ENCODE data around the gene NPFFR2.

DNA sequence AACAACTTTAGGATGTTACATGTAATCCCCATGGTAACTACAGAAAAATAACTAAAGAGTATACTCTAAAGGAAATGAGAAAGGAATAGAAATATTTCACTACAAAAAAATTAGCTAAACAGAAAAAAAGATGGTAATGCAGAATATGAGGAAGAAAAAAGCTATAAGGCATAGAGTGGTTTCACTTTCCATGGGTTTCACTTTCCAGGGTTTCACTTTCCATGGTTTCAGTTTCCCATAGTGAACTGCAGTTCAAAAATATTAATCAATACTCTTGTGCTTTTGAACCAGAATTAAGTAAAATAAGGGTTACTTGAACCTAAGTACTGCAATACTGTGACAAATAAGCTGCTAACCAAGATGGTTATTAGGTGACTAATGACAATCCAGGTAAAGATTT is 42.0 kb downstream of the NPFFR2 start:
- TF ChIP-seq POLR2AphosphoS5 (IDR thresholded peaks at IDR 0.05; ENCODE audit: low read depth, low read length) (no peak), TAF1 (IDR thresholded peaks at IDR 0.05; ENCODE audit: low read depth, low read length) (no peak), POU2F2 (IDR thresholded peaks at IDR 0.05; ENCODE audit: low read depth, low read length) (no peak), POLR2A (IDR thresholded peaks at IDR 0.05; ENCODE audit: low read depth, low read length) (no peak)
